SH-SY5Y (cell line): Measurements from ENCODE around the gene GAS6.

Source experiments
- GATA2 ChIP-seq: IDR thresholded peaks from 2 replicates; pipeline ENCODE4 v1.6.1; 2011; ENCODE audit warnings: mild to moderate bottlenecking, low read depth, low read length
- GATA3 ChIP-seq: IDR thresholded peaks from 2 replicates; pipeline ENCODE4 v1.6.1; 2011; ENCODE audit warnings: low read depth, mild to moderate bottlenecking, low read length, moderate library complexity

DNA sequence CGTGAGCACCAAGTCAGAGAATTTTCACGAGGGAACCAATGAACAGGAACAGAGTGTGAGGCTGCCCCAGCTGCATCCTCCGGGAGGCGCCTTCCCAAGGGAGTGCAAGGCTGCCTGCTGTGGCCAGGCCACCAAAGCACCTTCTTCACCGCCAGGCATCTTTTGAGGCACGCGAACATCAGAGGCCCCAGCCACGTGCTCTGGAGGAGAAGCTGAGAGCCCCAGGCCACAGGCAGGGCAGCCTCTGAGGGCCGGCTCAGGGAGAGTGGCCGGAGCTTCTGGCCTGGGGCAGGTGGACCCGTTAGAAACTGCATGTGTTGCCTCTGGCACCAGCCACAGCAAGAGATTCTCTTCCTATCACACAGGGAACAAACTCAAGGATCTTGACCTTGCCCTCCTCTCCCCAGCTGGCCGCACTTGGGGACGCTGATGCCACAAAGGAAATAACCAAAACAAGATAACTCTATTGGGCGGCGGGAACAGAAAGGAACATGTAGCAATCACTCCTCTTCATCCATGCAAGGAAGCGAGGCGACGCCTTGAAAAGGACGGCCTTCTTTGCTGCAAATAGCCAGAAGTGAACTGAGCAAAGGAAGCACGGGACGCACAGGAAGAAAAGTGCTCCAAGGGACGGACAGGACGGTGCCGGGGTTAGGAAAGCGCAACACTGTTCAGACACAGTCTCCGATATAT lies 19.9 kb downstream of the GAS6 start:
- TF ChIP-seq GATA3, result no peak
- TF ChIP-seq GATA2, result no peak
